K562 (cell line): Measurements from ENCODE around the gene VEGFB. TPM values are rescaled to one million over a fixed set of nuclear protein-coding genes. Genes with fewer than 3 reads are reported as not detected.
A peak's percentile ranks its signal among the peaks of the same experiment; 100 is the strongest.

ENCODE experiments used
- BCOR ChIP-seq: fragments of 450-650 bp; IDR thresholded peaks from 2 replicates; pipeline ENCODE4 v1.6.1; 2016
- CREB1 ChIP-seq, 2 experiments: sonication (generic) in 1 of 2; formaldehyde crosslinking in 1 of 2; IDR thresholded peaks; 2 replicates each; pipeline versions ENCODE4 v1.6.1 to v1.8.0; 2012 to 2022; ENCODE audit warnings: inconsistent platforms in 1 of 2, mild to moderate bottlenecking in 1 of 2, missing genetic modification reagents in 1 of 2, moderate library complexity in 1 of 2
- CREB3 ChIP-seq: fragments of 450-650 bp; conservative IDR thresholded peaks from 2 replicates; pipeline ENCODE4 v1.6.1; 2016; ENCODE audit warnings: missing genetic modification characterization, low read depth, mild to moderate bottlenecking, missing compliant biosample characterization, moderate library complexity
- ELF1 ChIP-seq: fragments of 200-800 bp; sonication (Bioruptor generic); IDR thresholded peaks from 2 replicates; pipeline ENCODE4 v1.6.1; 2016; ENCODE audit warnings: missing genetic modification characterization, missing compliant biosample characterization
- ETV1 ChIP-seq: fragments of 450-650 bp; conservative IDR thresholded peaks from 2 replicates; pipeline ENCODE4 v1.6.1; 2016; ENCODE audit warnings: missing genetic modification characterization, control low read depth, low read depth, missing compliant biosample characterization
- FOXP1 ChIP-seq: sonication (generic); formaldehyde crosslinking; IDR thresholded peaks from 2 replicates; pipeline ENCODE4 v1.8.0; 2022; ENCODE audit warnings: mild to moderate bottlenecking, missing genetic modification reagents
- JUN ChIP-seq, 2 experiments: sonication (generic) in 1 of 2; formaldehyde crosslinking in 1 of 2; IDR thresholded peaks; 2 replicates each; pipeline versions ENCODE4 v1.6.1 to v1.8.0; 2012 to 2022; ENCODE audit warnings: borderline replicate concordance in 2 of 2, mild to moderate bottlenecking in 2 of 2, improper control_type of control experiment in 1 of 2, low read depth in 1 of 2, low read length in 1 of 2, missing genetic modification reagents in 1 of 2
- RAD21 ChIP-seq, 2 experiments: fragments of 250-450 bp in 1 of 2; fragments of 450-650 bp in 1 of 2; sonication (Bioruptor Pico) in 1 of 2; formaldehyde crosslinking in 1 of 2; IDR thresholded peaks in 1 of 2; conservative IDR thresholded peaks in 1 of 2; 2 replicates each; pipeline versions ENCODE4 v1.4.0 to v1.8.0; 2020 to 2022; ENCODE audit warnings: mild to moderate bottlenecking in 2 of 2, moderate library complexity in 1 of 2
- RBFOX2 ChIP-seq: fragments of 200-400 bp; formaldehyde crosslinking; IDR thresholded peaks from 2 replicates; pipeline ENCODE4 v1.6.1; 2017; ENCODE audit warnings: low read depth, mild to moderate bottlenecking, low read length, moderate library complexity
- RBM22 ChIP-seq: fragments of 200-400 bp; formaldehyde crosslinking; IDR thresholded peaks from 2 replicates; pipeline ENCODE4 v1.6.1; 2018; ENCODE audit warnings: low read length, low read depth; ENCODE audit not compliant: poor library complexity, severe bottlenecking
- ZSCAN29 ChIP-seq: fragments of 450-650 bp; IDR thresholded peaks from 2 replicates; pipeline ENCODE4 v1.6.1; 2017
- polyA plus RNA-seq, 8 experiments: library from polyadenylated mRNA; depleted of rRNA in 4 of 8; stranded (reverse) in 5 of 8; unstranded in 3 of 8; fragments of >200 nt; fragmentation: Nextera tagmentation in 2 of 8; fragmentation: Illumina TruSeq in 1 of 8; extraction: Ambion mirVana in 2 of 8; extraction: Trizol in 1 of 8; gene quantifications; 2 replicates each; pipeline versions ENCODE4 v1.2.1 to v1.2.3, GENCODE V29; 2011 to 2014; ENCODE audit warnings: inconsistent platforms in 1 of 8, missing spikeins in 1 of 8
- total RNA-seq, 7 experiments: library from RNA; depleted of rRNA in 6 of 7; stranded (reverse); fragments of >200 nt in 6 of 7; fragmentation: Illumina TruSeq in 2 of 7; extraction: Trizol in 2 of 7; gene quantifications; 2 replicates each; pipeline versions ENCODE4 v1.2.1 to v1.2.3, GENCODE V29; 2011 to 2021; ENCODE audit warnings: low replicate concordance in 1 of 7
- TF ChIP-seq, protein P1 (sequence below), 2 experiments: IDR thresholded peaks; 2 replicates each; pipeline ENCODE4 v1.6.1; 2012; ENCODE audit warnings: improper control_type of control experiment in 2 of 2, low read depth in 2 of 2, low read length in 2 of 2, borderline replicate concordance in 1 of 2
- TF ChIP-seq, protein P2 (sequence below): fragments of 450-650 bp; IDR thresholded peaks from 2 replicates; pipeline ENCODE4 v1.7.1; 2018; ENCODE audit warnings: mild to moderate bottlenecking, low read depth; ENCODE audit not compliant: partially characterized antibody
- TF ChIP-seq, protein P3 (sequence below): fragments of 200-800 bp; sonication (Bioruptor generic); IDR thresholded peaks from 2 replicates; pipeline ENCODE4 v1.6.1; 2017; ENCODE audit warnings: missing genetic modification characterization, missing compliant biosample characterization

VEGFB gene
- total and polyA plus RNA-seq, 9 of the 15 experiments (the other 6 are each of a cell fraction or from before 2014, with no cell fraction given) = 11.0 to 83.4 (median 25.7) TPM

- TF ChIP-seq RBM22 = peak; percentile 58
- no peak for TF ChIP-seq FOXP1
- 0 out of 4 replicates have a peak, but pooled peaks of 1 of the 2 experiments have one; percentile 2 for TF ChIP-seq RAD21 (CRISPR knock-in tag; conservative IDR thresholded peaks at IDR 0.05 in 1 of 2, IDR thresholded peaks at IDR 0.05 in 1 of 2)
- TF ChIP-seq, protein P1, sequence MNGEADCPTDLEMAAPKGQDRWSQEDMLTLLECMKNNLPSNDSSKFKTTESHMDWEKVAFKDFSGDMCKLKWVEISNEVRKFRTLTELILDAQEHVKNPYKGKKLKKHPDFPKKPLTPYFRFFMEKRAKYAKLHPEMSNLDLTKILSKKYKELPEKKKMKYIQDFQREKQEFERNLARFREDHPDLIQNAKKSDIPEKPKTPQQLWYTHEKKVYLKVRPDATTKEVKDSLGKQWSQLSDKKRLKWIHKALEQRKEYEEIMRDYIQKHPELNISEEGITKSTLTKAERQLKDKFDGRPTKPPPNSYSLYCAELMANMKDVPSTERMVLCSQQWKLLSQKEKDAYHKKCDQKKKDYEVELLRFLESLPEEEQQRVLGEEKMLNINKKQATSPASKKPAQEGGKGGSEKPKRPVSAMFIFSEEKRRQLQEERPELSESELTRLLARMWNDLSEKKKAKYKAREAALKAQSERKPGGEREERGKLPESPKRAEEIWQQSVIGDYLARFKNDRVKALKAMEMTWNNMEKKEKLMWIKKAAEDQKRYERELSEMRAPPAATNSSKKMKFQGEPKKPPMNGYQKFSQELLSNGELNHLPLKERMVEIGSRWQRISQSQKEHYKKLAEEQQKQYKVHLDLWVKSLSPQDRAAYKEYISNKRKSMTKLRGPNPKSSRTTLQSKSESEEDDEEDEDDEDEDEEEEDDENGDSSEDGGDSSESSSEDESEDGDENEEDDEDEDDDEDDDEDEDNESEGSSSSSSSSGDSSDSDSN (IDR thresholded peaks at IDR 0.05; ENCODE audit: borderline replicate concordance in 1 of 2, low read depth in 2 of 2, low read length in 2 of 2) = peak; percentile 37 to 49; a peak in 1 of 4 replicates
- TF ChIP-seq CREB1 (IDR thresholded peaks at IDR 0.05) = 0 out of 2 replicates have a peak, but pooled peaks have one; percentile 11
- TF ChIP-seq CREB1 (CRISPR knock-in tag; IDR thresholded peaks at IDR 0.05) = no peak
- TF ChIP-seq ETV1 (tag) = peak; percentile 90
- TF ChIP-seq CREB3 (tag) = 0 out of 2 replicates have a peak, but pooled peaks have one; percentile 32
- peak; percentile 38; the same call in 1 of the 2 replicates for TF ChIP-seq RBFOX2
- peak; percentile 44; the same call in 1 of the 2 replicates for TF ChIP-seq ZSCAN29
- TF ChIP-seq, protein P2, sequence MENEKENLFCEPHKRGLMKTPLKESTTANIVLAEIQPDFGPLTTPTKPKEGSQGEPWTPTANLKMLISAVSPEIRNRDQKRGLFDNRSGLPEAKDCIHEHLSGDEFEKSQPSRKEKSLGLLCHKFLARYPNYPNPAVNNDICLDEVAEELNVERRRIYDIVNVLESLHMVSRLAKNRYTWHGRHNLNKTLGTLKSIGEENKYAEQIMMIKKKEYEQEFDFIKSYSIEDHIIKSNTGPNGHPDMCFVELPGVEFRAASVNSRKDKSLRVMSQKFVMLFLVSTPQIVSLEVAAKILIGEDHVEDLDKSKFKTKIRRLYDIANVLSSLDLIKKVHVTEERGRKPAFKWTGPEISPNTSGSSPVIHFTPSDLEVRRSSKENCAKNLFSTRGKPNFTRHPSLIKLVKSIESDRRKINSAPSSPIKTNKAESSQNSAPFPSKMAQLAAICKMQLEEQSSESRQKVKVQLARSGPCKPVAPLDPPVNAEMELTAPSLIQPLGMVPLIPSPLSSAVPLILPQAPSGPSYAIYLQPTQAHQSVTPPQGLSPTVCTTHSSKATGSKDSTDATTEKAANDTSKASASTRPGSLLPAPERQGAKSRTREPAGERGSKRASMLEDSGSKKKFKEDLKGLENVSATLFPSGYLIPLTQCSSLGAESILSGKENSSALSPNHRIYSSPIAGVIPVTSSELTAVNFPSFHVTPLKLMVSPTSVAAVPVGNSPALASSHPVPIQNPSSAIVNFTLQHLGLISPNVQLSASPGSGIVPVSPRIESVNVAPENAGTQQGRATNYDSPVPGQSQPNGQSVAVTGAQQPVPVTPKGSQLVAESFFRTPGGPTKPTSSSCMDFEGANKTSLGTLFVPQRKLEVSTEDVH = no peak
- TF ChIP-seq ELF1 (tag) = 0 out of 2 replicates have a peak, but pooled peaks have one; percentile 31
- TF ChIP-seq JUN (IDR thresholded peaks at IDR 0.05; ENCODE audit: borderline replicate concordance, low read depth, low read length) = no peak
- TF ChIP-seq JUN (CRISPR knock-in tag; IDR thresholded peaks at IDR 0.05; ENCODE audit: borderline replicate concordance) = no peak
- TF ChIP-seq BCOR = peak; percentile 72
- TF ChIP-seq, protein P3, sequence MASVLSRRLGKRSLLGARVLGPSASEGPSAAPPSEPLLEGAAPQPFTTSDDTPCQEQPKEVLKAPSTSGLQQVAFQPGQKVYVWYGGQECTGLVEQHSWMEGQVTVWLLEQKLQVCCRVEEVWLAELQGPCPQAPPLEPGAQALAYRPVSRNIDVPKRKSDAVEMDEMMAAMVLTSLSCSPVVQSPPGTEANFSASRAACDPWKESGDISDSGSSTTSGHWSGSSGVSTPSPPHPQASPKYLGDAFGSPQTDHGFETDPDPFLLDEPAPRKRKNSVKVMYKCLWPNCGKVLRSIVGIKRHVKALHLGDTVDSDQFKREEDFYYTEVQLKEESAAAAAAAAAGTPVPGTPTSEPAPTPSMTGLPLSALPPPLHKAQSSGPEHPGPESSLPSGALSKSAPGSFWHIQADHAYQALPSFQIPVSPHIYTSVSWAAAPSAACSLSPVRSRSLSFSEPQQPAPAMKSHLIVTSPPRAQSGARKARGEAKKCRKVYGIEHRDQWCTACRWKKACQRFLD = peak; percentile 4; the same call in 1 of the 2 replicates
These were observed 33.9 kb downstream of the VEGFB start (continued) for GRCh38 chr11:64268025-64268892.
